ENCODE measurements around the gene ADAM12.

Gene ADAM12

DNA sequence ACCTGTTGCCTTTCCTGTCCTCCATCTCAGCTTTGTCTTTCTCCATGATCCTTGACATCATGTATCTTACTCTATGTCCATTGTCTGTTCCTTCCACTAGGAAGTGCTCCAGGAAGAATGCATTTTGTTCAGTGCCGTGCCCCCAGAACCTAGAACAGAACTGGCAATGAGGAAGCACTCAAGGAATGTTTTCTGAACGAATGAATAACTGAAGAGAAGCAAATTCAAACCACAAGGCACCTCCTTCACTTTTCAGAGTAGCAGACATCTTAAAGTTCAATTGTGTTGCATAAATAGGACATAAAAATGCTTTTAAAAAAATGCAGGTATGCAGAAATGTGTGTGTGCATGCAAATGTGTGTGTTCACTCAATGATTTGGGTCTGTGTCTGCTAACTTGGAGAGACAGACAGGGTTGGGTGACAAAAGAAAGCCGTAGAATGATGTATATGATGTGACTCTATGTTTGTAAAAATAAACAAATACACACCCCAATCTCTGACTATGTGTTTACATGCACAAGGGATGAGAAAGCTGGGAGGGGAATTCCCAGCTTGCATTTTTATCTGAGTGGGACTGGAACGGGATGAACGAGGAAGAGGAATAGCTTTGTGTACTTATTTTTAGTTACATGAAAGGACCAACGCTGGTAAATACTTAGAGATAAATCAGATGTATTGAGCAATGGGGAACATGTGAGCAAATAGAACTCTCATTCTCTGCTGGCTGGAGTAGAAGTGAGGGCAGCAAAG is 254.2 kb downstream of the ADAM12 start:
- TF ChIP-seq, protein P1, sequence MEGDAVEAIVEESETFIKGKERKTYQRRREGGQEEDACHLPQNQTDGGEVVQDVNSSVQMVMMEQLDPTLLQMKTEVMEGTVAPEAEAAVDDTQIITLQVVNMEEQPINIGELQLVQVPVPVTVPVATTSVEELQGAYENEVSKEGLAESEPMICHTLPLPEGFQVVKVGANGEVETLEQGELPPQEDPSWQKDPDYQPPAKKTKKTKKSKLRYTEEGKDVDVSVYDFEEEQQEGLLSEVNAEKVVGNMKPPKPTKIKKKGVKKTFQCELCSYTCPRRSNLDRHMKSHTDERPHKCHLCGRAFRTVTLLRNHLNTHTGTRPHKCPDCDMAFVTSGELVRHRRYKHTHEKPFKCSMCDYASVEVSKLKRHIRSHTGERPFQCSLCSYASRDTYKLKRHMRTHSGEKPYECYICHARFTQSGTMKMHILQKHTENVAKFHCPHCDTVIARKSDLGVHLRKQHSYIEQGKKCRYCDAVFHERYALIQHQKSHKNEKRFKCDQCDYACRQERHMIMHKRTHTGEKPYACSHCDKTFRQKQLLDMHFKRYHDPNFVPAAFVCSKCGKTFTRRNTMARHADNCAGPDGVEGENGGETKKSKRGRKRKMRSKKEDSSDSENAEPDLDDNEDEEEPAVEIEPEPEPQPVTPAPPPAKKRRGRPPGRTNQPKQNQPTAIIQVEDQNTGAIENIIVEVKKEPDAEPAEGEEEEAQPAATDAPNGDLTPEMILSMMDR (IDR thresholded peaks at IDR 0.05; ENCODE audit: control insufficient read depth, insufficient read depth, low read depth, low read length, missing control alignments) = no peak
- DNase-seq (ENCODE audit: low read depth) = peak; percentile 53
- no peak overlapping the region for H3K4me3 ChIP-seq (ENCODE audit: control insufficient read depth, low read depth, low read length)

DNA sequence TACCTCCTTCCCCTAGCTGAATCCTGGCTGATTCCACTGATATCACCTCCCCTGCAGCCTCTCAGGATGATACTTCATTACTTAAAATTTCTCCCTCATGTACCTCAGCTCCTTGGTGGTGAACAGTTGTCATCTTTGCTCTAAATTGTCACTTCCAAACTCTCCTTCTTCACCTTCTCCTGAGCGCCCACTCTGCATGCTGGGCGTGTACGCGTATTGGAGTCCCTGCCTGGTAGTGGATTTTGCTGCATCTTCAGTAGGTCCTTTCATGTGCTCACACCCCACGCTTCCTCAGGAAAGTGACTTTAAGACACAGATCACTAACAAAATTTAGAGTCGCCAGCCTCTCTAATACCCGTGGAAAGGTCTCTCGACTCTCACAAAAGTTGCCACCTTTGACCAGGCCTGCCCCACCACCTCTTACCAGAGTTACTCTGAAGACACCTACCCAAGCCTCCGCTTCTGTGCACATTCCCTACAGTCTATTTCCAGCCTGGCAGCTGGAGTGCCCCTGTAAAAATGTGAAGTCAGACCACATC is 255.1 kb downstream of the ADAM12 start:
- no peak overlapping the region for H3K4me3 ChIP-seq (ENCODE audit: control insufficient read depth, low read depth, low read length)
- TF ChIP-seq, protein P1 (IDR thresholded peaks at IDR 0.05; ENCODE audit: control insufficient read depth, insufficient read depth, low read depth, low read length, missing control alignments) = no peak
- no peak for DNase-seq (ENCODE audit: low read depth)

DNA sequence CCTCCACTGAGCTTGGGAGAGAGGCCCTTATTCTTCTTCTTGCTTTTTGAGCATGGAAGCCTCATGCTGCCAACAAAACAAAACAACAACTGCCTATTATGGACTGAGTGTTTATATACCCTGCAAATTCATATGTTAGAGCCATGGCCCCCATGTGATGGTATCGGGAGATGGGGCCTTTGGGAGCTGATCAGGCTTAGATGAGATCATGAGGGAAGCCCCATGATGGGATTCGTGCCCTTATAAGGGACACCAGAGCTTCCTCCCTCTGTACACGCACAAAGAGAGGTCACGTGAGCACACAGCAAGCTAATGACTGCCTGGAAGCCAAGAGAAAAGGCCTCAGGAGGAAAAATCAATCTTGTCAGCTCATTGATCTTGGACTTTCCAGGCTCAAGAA is 256.9 kb downstream of the ADAM12 start:
- no peak overlapping the region for H3K4me3 ChIP-seq (ENCODE audit: control insufficient read depth, low read depth, low read length)
- no peak for DNase-seq (ENCODE audit: low read depth)
- TF ChIP-seq, protein P1 (IDR thresholded peaks at IDR 0.05; ENCODE audit: control insufficient read depth, insufficient read depth, low read depth, low read length, missing control alignments) = no peak

DNA sequence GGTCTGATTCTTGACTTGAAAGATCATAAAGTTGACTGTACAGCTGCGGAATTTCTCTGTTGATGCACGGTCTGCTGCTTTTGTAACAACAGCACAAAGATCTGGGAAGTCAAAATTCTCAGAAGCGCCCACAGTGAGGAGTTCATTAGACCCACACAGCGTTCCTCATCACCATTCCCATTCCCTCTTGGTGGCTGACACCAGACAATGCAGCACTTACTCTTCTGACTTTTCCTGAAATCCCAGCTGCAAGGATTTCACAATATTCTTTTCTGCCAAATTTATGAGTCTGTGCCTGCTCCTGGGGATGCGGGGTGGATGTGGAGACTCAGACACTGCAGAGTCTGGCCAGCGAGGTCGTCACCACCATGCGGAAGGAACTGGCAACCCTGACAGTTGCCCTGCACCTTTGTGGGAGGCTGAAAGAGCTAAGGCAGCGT is 258.0 kb downstream of the ADAM12 start:
- TF ChIP-seq, protein P1 (IDR thresholded peaks at IDR 0.05; ENCODE audit: control insufficient read depth, insufficient read depth, low read depth, low read length, missing control alignments) = no peak
- H3K4me3 ChIP-seq (ENCODE audit: control insufficient read depth, low read depth, low read length) = no peak overlapping the region
- DNase-seq (ENCODE audit: low read depth) = peak; percentile 42

DNA sequence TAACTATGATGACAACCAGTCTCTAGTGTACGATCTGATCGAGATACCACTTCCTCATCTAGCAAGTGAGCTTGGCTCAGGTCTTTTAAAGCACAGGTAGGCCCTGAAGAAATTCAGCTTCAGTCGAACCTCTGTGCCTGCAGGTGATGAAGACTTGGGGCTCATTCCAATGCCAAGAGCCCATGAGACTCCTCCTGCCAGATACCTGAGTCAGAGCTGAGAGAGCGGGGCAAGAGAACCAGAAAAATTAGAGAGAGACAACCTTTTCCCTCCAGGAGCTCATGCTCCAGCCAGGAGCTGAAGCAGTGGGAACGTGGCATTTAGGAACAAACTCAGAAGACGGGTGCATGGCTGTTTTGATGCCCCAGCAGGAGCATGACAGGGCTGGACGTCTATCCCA is 259.3 kb downstream of the ADAM12 start:
- DNase-seq (ENCODE audit: low read depth) = no peak
- TF ChIP-seq, protein P1 (IDR thresholded peaks at IDR 0.05; ENCODE audit: control insufficient read depth, insufficient read depth, low read depth, low read length, missing control alignments) = no peak
- H3K4me3 ChIP-seq (ENCODE audit: control insufficient read depth, low read depth, low read length) = no peak overlapping the region

DNA sequence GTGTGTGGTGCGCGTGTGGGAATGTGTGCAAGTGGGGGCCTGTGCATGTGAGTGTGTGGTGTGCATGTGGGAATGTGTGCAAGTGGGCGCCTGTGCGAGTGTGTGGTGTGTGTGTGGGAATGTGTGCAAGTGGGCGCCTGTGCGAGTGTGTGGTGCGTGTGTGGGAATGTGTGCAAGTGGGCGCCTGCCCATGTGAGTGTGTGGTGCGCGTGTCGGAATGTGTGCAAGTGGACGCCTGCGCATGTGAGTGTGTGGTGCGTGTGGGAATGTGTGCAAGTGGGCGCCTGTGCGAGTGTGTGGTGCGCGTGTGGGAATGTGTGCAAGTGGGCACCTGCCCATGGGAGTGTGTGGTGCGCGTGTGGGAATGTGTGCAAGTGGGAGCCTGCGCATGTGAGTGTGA is 259.7 kb downstream of the ADAM12 start:
- H3K4me3 ChIP-seq (ENCODE audit: control insufficient read depth, low read depth, low read length) = no peak overlapping the region
- TF ChIP-seq, protein P1 (IDR thresholded peaks at IDR 0.05; ENCODE audit: control insufficient read depth, insufficient read depth, low read depth, low read length, missing control alignments) = no peak
- DNase-seq (ENCODE audit: low read depth) = no peak
